Amniotic epithelial cell (primary cell): ENCODE measurements around the gene SLC5A1.

Source experiments
- DNase-seq: peaks from one replicate; pipeline ENCODE4 v3.0.0-alpha.2; 2010; ENCODE audit warnings: low read depth

SLC5A1 gene

DNA sequence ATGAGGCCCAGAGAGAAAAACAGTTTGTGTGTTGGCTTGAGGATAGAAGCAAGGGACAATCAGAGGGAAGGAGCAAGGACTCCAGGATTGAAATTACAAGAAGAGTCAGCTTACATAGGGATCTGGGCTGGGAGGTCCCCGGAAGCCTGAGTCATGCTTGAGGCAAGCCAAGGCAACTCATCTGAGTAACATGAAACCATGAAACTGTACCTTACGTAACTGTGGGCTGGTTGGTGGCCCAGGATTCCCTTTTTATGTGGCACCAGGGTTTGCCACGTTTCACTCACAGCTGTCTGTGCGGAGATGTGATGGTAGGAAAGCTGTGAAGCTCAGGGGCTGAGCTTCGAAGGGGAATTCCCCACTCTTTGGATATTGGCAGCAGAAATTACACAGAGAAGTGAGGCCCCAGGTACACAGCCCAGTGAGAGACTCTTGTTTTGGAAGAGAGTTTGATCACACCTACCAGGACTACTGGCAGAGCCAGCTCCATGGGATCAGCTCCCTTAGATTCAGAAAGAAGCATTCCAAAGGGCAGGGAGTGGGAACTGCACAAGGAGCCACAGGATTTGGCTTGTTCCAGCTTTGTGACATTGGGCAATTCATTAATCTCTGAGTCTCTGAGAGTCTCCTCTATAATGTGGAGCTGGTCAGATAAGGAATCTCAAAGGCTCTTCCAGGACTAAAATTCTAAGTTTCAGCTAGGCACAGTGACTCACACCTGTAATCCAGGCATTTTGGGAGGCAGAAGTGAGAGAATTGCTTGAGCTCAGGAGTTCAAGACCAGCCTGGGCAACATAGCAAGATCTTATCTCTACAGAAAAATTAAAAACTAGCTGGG lies 7.8 kb downstream of the SLC5A1 start:
- peak; percentile 79 for DNase-seq

DNA sequence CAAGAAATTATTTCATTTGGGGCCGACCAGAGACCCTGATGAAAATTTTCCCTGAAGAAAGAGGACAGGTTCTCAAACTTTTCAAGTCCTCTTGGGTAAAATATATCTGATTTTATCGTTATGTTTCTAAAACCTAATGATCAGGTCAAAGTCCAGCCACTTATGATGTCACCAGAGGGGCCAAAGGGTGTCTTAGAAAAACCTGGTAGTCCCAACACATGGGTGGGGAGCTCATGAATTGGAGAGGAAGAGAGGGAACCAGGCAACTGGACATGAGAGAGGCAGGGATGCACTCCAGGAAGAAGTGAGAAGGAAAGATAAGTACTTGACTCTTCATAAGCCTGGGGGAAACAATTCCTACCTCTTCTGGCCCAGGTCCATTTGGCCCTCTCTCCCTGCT lies 9.2 kb downstream of the SLC5A1 start:
- DNase-seq: no peak

DNA sequence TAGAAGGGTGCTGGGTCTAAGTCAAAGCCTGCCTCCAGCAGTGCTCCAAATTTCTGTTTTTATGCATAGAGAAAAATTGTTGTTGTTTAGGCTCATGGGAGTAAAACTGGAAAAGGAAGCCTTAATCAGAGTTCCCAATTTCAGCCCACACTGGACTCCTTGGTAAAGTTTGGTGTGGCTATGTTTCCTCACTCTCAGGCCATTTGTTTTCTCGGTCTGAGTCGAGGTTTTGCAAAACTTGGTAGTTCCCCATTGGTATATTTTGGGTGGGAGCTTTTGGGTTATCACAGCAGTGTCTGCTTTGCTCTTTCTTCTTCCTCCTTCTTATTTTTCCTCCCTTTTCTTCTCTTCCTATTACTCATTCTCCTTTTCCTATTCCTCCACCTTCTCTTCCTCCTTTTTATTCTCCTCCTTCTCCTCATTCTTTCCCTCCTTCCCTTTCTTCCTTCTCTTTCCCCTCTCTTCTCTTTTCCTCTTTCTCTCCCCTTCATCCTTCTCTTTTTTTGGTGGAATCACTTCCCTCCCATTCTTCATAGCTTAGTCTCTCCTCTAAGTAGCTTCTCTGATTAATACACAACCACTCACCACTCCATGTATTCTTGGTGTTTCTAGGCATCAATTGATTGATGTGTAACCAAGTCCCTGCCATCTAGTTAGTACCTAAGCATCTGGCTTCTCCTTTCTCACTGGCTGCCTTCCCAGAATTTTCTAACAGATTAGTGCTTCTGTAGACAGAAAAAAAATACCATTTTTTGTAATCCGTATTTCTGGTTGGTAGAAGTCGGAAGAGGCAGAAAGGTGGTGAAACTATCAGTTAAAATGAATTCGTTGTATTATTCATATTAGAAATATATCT lies 10.1 kb downstream of the SLC5A1 start:
- no peak for DNase-seq

DNA sequence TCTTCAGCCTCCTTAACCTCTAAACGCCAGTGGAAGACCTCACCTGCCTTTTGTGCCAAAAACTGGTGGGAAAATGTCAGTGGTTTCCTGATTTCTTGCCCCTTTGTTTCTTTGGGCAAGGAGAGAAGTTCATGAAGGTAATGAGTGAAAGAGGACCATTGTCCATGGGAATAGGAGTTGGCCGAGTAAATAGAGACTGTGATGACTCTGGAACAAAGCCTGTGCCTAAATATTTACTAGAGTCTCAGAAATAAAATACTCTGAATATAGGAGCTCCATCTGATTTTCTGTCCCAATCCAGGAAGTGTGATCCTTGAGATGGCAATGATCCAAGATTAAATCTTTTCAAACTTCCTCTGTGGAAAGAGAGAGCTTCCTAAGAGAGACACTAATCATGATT lies 12.0 kb downstream of the SLC5A1 start:
- DNase-seq: no peak

DNA sequence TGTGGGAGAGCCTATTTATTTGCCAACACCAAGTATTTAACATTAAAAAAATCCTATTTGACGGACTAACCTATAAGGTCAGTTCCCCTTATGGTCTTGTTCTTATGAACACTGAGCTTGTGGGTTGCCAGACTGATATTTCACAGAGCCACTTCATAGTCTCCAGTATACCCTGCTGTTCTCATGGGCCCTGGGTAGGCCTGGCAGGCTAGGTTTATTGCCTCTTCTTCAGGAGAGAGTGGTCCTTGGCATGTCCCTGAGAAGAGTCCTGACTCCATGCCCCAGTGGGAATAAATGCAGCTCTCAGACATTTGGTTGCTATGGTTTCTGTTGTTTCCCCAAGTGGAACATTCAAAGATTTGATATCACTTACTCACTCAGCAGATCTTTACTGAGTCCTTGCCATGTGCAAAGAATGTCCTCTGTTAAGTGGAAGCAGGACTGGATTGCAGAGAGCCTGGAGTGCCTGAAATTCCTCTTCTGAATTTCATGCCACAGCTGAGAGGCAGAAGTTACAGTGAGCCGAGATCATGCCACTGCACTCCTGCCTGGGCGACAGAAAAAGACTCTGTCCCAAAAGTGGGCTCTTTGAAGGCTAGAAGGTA lies 15.7 kb downstream of the SLC5A1 start:
- no peak for DNase-seq

DNA sequence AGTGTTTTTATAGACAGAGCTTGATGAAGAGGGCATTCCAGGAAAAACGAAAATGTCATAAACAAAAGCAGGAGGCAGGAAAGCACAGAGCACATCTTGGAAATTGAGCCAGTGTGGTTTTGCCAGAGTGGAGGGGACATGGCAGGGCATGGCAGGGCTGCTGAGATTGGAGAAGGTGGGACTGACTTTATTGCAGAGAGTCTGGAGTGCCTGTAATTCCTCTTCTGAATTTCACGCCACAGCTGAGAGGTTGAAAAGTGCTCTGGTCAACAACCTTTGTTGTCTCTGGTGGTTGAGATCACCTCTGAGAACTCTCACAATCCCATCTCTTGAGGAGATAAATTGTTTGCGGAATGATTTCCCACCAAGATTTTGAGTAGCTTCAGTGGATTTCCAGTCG lies 16.4 kb downstream of the SLC5A1 start:
- DNase-seq: no peak

DNA sequence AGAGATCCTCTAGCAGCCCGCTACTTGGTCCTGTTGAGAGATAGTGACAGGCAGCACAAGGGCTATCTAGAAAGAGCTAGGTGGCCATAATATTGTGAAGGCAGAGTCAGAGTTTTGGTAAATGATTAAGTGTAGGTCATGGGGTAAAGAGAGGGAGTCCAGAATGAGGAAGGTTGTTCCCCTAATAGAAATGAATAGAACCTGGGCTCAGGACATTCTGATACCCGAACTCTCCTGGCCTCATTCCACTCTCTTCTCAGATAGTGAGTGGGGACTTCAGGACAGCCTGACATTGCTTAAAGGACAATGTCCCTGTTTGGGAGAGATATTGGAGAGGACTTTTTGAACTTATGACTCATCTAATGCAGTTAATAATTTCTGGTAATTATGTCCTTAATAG lies 20.6 kb downstream of the SLC5A1 start:
- no peak for DNase-seq

DNA sequence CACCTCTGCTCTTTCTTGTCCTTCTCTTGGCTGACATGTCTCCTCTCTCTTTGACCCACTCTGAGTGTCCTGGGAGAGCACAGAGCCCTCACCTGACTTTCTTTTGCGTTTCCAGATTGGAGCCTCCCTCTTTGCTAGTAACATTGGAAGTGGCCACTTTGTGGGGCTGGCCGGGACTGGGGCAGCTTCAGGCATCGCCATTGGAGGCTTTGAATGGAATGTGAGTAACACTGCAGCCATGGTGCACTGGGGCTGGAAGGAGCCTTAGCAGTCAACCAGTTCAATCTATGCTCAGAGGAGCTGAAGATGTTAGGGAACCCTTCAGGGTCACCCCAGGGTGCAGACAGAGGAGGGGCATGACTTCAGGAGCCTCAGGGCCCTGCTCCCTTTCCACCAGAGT lies 23.8 kb downstream of the SLC5A1 start:
- no peak for DNase-seq

DNA sequence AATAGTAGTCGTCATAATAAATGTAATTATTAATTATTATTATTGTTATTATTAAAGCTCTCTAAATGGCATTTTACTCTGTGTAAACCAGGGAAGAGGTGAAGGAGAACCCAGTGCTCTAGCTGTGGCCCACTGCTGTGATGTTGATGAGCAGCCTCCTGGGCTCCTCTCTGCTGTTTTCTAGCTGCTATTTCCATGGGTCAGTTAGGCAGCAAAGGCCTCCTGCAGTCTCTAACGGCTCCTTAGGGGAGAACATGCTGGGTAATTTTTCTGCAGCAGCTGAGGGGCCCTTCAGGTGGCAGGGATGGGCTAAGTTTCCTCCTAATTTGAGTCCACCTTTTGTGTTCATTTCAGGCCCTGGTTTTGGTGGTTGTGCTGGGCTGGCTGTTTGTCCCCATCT lies 24.6 kb downstream of the SLC5A1 start:
- DNase-seq: no peak

DNA sequence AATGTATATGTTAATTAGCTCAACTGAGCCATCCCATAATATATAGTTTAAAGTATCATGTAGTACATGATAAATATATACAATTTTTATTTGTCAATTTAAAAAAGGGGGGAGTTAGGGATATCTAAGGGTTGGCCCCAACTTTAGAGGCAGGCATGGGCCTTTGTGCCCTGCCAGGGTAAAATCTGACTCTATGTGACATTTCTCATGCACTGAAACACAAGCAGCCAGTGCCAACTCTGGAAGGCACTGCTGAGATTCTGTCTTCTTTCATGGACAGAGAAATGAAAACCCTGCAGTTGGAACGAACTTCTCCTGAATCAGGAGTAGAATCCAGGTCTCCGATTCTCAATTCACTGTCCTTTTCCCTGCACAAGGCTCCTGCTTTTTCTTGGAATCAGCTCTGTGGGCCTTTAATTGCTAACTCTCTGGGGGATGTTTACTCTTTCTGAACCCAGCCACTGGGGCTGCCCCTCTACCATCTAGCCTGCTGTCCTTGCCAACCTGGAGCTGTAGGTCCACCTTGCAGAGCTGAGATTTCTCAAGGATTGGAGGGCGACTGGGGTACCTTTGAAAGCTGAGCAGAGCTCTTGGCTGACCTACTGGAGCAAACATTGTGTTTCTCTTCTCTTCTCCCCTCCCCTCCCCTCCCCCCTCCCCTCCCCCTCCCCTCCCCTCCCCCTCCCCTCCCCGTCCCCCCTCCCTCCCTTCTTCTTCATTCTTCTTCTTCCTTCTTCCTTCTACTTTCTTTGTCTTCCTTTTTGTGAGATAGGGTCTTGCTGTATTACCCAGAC lies 26.7 kb downstream of the SLC5A1 start:
- DNase-seq: no peak

DNA sequence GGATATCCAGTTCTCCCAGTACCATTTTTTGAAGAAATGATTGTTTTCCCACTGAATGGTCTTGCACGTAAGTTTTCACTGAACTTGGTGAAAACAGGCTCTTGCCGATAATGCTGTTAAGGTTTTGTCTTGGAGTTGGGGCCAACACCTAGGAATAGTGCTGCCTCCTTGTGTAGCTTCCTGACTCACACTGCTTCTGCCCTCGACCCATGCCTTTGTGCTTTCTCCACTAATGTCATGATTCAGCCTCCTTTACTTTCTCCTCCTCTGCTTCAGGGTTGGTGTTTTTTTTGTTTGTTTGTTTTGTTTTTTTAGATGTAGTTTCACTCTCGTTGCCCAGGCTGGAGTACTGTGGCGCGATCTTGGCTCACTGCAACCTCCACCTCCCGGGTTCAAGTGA lies 30.2 kb downstream of the SLC5A1 start:
- DNase-seq: no peak

DNA sequence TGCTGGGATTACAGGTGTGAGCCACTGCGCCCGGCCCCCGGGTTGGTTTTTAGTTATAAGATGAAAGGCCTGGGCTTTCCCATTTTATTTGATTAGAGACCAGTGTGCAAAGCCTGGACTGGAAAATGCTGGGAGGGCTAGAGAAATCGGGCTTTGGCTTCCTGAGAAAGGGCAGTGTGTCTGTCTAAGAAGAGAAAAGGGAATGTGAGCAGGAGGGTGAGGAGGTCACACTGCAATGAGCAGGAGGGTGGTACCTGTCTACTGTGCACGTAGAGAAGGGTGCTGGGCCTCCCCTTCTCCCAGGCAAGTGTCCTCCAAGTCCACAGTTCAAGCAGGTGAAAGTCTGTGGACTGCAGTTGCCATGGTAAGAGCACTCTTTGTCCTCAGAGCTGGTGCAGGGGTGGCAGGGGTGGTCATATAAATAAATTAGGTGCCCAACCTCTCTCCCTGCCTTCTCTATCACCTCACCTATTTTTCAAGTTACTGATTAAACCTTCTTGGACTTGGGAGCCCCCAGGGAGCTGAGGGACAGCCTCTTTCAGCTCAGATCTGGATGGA lies 30.8 kb downstream of the SLC5A1 start:
- no peak for DNase-seq

DNA sequence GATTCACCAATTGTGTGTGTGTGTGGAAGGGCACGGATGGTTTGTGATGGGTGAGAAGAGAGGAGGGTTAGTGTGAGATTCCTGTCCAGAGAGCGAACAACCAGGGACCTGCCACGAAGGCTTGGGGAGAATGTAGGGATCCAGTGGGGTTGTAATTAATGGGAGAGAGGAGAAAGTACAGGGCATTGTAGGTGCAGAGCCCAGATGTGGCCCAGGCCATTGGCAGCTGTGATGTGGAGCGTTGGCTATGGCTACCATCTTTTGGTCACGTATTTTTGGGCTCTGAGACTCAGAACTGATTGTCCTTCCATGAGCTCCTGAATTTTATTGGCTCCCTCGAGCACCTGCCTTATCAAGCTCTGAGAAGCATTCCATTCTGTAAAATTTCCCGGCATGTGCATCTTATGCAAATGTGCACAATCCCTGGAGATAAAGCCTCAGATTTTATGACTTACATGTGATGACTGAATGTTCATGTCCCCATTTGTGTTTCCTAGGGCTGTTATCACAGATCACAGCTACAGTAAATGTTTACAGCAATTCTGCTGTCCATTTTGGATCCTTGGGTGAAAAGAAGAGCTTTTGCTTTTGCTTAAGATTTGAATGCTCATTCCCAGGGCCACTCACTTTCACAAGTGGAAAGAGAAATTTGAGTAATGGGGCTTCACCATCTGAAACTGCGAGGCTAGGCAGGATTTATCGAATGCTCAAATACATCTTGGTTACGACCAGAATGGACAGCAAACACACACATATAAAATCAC lies 33.1 kb downstream of the SLC5A1 start:
- no peak for DNase-seq

DNA sequence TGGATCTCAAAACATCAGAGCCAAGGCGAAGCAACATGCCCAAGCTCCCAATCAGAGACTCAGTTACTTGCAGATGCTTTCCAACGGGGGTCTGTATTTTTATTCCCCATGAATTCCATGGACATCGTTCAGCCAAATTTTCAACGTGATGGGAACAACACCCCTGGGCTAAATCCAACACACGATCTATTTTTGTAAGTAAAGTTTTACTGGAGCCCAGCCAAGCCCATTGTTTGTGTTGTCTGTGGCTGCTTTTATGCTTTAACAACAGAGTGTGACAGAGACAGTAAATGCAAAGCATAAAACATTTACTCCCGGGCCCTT lies 33.7 kb downstream of the SLC5A1 start:
- no peak for DNase-seq

DNA sequence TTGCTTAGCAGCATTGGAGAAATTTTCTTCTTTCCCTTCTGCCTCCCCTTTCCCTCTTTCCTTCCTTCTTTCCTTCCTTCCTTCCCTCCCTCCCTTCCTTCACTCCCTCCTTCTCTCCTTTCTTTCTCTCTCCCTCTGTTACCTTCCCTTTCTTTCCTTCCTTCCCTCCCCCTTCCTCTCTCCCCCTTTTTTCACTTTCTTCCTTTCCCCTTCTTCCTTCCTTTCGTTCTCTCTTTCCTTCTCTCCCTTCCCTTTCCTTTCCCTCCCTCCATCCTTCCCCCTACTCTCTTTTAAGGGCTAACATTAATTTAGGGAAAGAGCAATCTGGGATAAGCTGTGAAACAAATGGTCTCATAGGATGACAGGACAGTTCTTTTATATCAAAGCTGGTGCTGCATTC lies 34.1 kb downstream of the SLC5A1 start:
- DNase-seq: no peak

DNA sequence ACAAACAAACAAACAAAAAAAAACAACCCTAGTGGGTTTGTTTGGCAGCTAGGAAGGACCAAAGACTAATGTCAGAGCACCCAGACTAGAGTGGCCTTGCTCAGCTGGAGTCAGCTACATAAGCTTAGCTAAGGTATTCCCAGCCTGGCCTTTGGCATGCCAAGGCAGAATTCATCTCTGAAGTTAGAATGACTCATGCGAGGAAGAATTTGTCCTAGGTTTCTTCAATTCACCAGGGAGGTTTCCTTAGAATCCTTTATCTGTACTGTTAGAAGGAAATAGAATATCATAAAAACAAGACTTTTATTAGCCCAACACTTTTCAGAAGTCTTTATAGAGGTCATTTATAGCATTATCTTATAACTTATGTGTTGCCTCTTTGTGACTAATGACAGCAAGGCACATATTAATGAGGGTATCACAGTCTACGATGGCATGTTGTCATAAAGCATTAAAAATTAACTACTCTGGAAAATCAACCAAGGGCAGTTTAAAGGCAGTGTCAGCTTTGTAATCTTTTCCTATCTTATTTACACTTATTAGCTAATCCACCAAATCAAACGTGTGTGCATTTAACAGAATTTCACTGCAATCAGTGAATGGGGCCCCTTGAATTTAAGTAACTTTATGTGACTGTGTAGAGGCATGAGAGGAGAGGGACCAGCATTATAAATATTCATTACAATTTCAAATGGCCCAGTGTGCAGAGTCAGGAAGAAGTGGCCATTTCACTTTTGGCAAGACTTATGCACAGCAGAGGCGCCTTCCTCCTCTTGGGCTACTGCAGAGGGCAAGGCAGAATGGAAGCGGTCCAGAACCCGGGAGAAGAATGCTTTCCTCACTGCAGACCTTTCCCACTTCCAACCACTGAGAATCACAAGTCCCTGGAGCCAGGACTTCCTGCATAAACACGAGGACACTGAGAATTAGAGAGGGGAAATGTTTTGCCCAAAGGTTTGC lies 36.3 kb downstream of the SLC5A1 start:
- peak; percentile 82 for DNase-seq

DNA sequence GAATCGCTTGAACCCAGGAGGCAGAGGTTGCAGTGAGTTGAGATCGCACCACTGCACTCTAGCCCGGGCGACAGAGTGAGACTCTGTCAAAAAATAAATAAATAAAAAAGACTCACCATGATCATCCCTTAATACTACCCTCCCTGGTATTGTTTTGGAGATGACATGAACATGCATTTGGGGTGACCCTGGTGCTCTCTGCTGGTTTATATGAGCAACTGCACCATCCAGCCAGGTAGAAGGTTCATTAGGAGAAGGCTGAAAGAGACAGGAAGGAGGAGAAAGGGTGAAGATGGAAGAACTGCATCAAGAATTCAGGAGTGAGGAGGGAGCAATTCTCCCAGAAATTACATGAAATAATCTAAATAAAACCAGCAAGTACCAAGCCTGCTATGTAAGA lies 37.8 kb downstream of the SLC5A1 start:
- peak; percentile 56 for DNase-seq

DNA sequence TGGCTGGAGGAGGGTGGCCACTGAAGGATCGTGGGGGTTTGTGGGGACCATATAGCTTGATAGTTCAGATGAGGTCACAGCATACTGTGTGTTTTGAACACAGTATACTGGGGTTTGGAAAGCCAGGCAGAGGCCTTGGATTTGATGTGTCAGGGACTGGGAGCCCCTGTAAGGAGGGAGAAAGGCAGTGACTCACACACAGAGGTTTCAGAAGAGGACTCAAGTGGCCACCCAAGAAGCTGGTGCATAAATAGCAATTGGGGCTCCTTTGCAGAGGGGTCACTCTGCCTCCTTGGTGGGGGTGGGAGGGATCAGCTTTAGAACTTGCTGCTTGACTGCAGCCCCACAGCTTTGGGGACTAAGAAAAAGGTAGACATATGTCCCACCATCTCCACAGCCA lies 39.3 kb downstream of the SLC5A1 start:
- DNase-seq: peak; percentile 16

DNA sequence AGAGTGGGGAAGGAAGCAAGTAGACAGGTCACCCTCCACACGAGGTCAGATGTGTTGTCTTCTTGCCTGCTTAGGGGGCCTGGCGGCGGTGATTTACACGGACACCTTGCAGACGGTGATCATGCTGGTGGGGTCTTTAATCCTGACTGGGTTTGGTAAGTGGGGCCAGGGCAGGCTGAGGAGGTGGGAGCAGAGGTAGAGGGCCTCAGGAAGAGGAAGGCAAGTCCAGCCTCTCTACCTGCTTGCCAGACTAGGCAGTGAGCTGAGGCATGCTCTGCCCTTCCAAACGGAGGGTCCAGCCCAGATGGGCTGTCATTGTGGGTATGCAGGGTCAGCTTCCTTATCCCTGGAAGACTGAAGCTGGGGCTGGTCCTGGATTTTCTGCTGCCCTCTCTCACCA lies 39.9 kb downstream of the SLC5A1 start:
- no peak for DNase-seq

DNA sequence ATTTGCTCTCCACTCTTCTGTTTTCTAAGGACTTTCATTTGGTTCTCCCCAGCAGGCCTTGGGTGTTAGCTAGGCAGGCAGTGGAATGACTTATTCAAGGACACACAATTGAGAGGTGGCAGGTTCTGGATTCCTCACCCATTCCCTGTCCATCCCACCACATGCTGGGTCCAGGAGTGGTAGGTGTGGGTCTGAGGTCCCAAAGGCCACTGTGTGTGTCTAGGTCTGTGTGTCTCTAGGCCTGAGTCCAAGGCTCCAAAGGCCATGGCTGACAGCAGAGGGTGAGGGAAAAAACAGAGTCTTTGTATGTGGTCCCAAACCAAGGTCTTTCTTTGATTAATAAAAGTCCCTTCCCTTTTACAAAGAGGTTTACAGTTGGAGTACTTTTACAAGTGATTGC lies 40.8 kb downstream of the SLC5A1 start:
- no peak for DNase-seq
